ENCODE results near the gene MIDN.

GRCh38 chr19:1211494-1212234, 36.7 kb upstream of the MIDN start:
- TF ChIP-seq CTCF (conservative IDR thresholded peaks at IDR 0.05 in 1 of 2, IDR thresholded peaks at IDR 0.05 in 1 of 2; ENCODE audit: low read depth in 1 of 2, low read length in 2 of 2) (no peak), EZH2 (IDR thresholded peaks at IDR 0.05; ENCODE audit: low read length, missing control alignments) (no peak)
